Colon (tissue), 2 donors: ENCODE data around the gene CHERP.
"Not testable (repeated sequence)": the region's sequence is repeated elsewhere in the genome, so short reads cannot be mapped to it uniquely, and the experiment has no call there.

Experiments
- FAIRE-seq: peaks from 2 replicates; lab custom pipeline; 2012; peaks lifted over from hg19 to GRCh38; lab: Jason Lieb, UNC
- donor health status: control.
- donor health status: control.

Gene CHERP

GRCh38 chr19:16476401-16476800, 65.8 kb downstream of the CHERP start:
- no peak for FAIRE-seq

GRCh38 chr19:16473875-16474392, 68.3 kb downstream of the CHERP start:
- no peak for FAIRE-seq

DNA sequence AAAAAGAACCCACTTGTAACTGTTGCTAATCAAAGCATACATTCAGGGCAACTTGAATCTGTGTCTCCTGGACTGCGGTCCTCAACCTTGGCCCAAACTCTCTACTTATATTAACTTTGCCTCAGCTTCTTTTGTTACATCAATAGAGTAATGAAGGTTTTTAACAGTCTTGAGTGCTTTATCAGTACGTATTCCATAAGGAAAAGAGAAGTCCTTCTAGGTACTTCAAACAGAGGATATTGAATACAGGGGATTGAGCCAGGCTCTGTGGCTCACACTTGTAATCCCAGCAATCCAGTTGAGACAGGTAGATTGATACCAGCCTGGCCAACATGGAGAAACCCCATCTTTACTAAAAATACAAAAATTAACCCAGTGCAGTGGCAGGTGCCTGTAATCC, 69.2 kb downstream of the CHERP start:
- no peak for FAIRE-seq

DNA sequence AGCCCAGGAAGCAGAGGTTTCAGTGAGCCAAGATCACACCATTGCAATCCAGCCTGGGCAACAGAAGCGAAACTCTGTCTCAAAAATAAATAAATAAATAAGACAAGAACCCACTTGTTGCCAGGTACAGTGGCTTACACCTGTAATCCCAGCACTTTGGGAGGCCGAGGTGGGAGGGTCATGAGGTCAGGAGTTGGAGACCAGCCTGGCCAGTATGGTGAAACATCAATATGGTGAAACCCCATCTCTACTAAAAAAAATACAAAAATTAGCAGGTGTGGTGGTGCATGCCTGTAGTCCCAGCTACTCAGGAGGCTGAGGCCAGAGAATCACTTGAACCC, 69.7 kb downstream of the CHERP start:
- FAIRE-seq: not testable (repeated sequence)

DNA sequence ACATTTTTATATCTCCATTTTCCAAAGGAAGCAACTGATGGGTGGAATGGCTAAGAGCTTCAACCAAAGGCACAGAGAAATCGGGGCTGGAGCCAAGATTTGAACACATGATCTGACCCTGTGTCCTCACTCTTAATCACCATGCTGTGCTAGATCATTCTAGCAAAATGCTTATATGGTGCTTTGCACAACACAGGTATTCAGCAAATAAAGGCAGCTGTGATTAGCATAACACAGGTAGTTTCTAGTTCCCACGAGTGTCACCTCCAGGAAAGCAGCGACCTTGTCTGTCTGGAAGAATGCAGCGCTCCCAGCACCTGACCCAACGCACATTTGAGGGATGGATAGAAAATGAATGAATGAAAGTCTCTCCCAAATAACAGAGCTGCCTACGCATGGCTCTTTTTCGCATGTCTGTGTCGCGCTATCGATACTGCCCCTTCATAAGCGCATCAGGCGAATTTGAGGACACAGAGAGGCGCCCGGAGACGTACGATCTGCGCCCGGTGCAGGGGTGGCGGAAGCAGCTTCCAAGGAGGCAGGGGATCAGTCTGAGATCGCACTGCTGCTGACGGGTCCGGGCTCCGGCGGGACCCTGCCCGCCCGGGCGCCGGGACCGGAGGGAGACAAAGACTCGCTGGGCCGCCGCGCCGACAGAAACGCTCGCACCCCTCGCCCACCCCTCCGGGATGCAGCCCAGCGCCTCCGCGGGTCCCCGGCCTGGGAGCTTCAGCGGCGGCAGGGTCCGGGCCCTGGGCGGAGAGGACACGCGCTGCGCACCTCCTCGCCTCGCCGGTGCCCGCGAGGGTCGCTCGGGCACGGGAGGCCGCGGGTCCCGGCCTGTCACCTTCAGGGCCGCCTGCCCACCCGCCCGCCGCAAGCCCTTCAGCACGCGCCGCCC, 71.1 kb downstream of the CHERP start:
- no peak for FAIRE-seq

DNA sequence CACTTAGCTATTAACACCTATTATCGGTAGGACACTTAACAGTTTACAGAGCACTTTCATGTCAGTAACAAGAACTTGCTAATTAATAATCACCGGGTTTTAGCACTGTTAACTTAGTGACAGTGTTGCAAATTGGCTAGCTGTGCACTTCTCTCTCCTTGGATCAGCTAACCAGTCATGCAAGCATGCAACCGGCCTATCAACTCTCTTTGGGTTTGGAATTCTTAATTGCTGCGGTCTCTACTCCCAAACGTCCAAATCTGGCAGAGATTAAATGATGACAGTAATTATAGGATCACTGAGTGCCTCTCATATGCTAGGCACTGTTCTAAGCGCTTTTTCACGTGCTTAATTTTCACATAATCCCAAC, 71.7 kb downstream of the CHERP start:
- no peak for FAIRE-seq
